HepG2 (cell line): Measurements from ENCODE around the gene UGT1A7. TPM values are rescaled to one million over a fixed set of nuclear protein-coding genes. Genes with fewer than 3 reads are reported as not detected.
A peak's percentile ranks its signal among the peaks of the same experiment; 100 is the strongest.

ENCODE experiments used
- ATF7 ChIP-seq, 2 experiments: fragments of 450-650 bp in 1 of 2; sonication (generic) in 1 of 2; formaldehyde crosslinking in 1 of 2; IDR thresholded peaks; 2 replicates each; pipeline versions ENCODE4 v1.4.0 to v1.6.1; 2016 to 2020; ENCODE audit warnings: antibody characterized with exemption in 1 of 2, mild to moderate bottlenecking in 1 of 2, missing genetic modification reagents in 1 of 2
- BCL6 ChIP-seq: IDR thresholded peaks from 2 replicates; pipeline ENCODE4 v1.6.1; 2016; ENCODE audit warnings: missing genetic modification reagents, missing compliant biosample characterization
- EED ChIP-seq: sonication (generic); formaldehyde crosslinking; IDR thresholded peaks from 2 replicates; pipeline ENCODE4 v1.5.0; 2020; ENCODE audit warnings: mild to moderate bottlenecking, missing genetic modification reagents
- GZF1 ChIP-seq: sonication (generic); formaldehyde crosslinking; IDR thresholded peaks from 2 replicates; pipeline ENCODE4 v1.5.1; 2020; ENCODE audit warnings: mild to moderate bottlenecking, missing genetic modification reagents
- KMT2B ChIP-seq: IDR thresholded peaks from 2 replicates; pipeline ENCODE4 v1.6.1; 2016; ENCODE audit warnings: missing genetic modification reagents, missing compliant biosample characterization
- PAWR ChIP-seq: sonication (generic); formaldehyde crosslinking; IDR thresholded peaks from 2 replicates; pipeline ENCODE4 v1.4.0; 2020; ENCODE audit warnings: missing genetic modification reagents, mild to moderate bottlenecking, borderline replicate concordance
- RELA ChIP-seq: sonication (generic); formaldehyde crosslinking; IDR thresholded peaks from 2 replicates; pipeline ENCODE4 v1.4.0; 2020; ENCODE audit warnings: missing genetic modification reagents
- SRF ChIP-seq: IDR thresholded peaks from 2 replicates; pipeline ENCODE4 v1.6.1; 2011; ENCODE audit warnings: mild to moderate bottlenecking, low read depth, low read length, moderate library complexity
- ZBTB21 ChIP-seq: sonication (generic); formaldehyde crosslinking; IDR thresholded peaks from 2 replicates; pipeline ENCODE4 v1.4.0; 2020; ENCODE audit warnings: missing genetic modification reagents
- ZFX ChIP-seq: sonication (generic); formaldehyde crosslinking; IDR thresholded peaks from 2 replicates; pipeline ENCODE4 v1.4.0; 2020; ENCODE audit warnings: mild to moderate bottlenecking, low read depth, missing genetic modification reagents, moderate library complexity
- ZNF101 ChIP-seq: sonication (generic); formaldehyde crosslinking; IDR thresholded peaks from 2 replicates; pipeline ENCODE4 v1.4.0; 2020; ENCODE audit warnings: mild to moderate bottlenecking, low read depth, missing genetic modification reagents, borderline replicate concordance
- ZNF20 ChIP-seq: sonication (generic); formaldehyde crosslinking; IDR thresholded peaks from 2 replicates; pipeline ENCODE4 v1.4.0; 2020; ENCODE audit warnings: mild to moderate bottlenecking, moderate library complexity, missing genetic modification reagents
- ZNF484 ChIP-seq: sonication (generic); formaldehyde crosslinking; IDR thresholded peaks from 2 replicates; pipeline ENCODE4 v1.5.1; 2020; ENCODE audit warnings: mild to moderate bottlenecking, low read depth, missing genetic modification reagents, borderline replicate concordance
- polyA plus RNA-seq, 8 experiments: library from polyadenylated mRNA; depleted of rRNA in 3 of 8; stranded (reverse) in 7 of 8; unstranded in 1 of 8; fragments of >200 nt; fragmentation: Illumina TruSeq in 4 of 8; extraction: Trizol in 4 of 8; gene quantifications; 2 replicates each; pipeline versions ENCODE4 v1.2.1 to v1.2.3, GENCODE V29; 2011 to 2016; ENCODE audit warnings: low read depth in 4 of 8, missing spikeins in 1 of 8, mixed read lengths in 1 of 8; ENCODE audit not compliant: insufficient read depth in 1 of 8
- total RNA-seq, 5 experiments: library from RNA; depleted of rRNA; stranded (reverse); fragments of >200 nt; fragmentation: Illumina TruSeq; extraction: Trizol; gene quantifications; 2 replicates each; pipeline ENCODE4 v1.2.3, GENCODE V29; 2016; ENCODE audit warnings: low read depth in 1 of 5
- TF ChIP-seq, protein P1 (sequence below): sonication (generic); formaldehyde crosslinking; IDR thresholded peaks from 2 replicates; pipeline ENCODE4 v1.4.0; 2020; ENCODE audit warnings: low read depth, mild to moderate bottlenecking, missing genetic modification reagents
- TF ChIP-seq, protein P2 (sequence below): sonication (generic); formaldehyde crosslinking; IDR thresholded peaks from 2 replicates; pipeline ENCODE4 v1.4.0; 2020; ENCODE audit warnings: low read depth, missing genetic modification reagents
- TF ChIP-seq, protein P3 (sequence below): sonication (generic); formaldehyde crosslinking; IDR thresholded peaks from 2 replicates; pipeline ENCODE4 v1.4.0; 2020; ENCODE audit warnings: low read depth, mild to moderate bottlenecking, missing genetic modification reagents
- TF ChIP-seq, protein P4 (sequence below): sonication (generic); formaldehyde crosslinking; conservative IDR thresholded peaks from 2 replicates; pipeline ENCODE4 v1.8.1; 2023; ENCODE audit warnings: missing genetic modification reagents

The UGT1A7 gene
- total and polyA plus RNA-seq, 2 of the 13 experiments (the other 11 are each of a cell fraction or from before 2014, with no cell fraction given) = not detected

DNA sequence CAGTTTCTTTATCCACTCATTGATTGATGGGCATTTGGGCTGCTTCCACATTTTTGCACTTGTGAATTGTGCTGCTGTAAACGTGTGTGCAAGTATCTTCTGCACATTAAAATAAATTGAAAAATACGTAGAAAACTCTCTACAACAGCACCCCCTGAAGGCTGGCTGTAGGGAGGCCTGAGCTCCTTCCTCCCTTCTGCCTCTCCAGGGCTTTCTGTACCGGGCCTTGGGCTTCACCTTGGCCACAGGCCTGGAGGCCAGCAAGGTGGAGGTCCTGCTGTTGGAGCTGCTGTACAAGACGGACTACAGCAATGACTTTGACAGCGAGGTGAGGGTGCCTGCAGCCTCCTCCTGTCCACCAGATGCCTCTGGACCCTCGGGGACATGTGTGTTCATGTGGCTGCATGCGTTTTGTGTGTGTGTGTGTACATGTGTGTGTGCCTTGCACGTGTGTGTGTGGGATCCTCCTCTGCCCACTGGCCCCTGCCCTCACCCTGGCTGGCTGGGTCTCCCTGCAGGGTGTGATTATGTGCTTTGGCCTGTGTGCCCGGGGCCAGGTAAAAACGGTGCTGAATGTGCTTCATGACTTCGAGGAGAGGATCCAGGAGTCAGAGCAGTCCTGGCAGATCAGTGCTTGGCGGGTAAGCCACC lies 125.6 kb downstream of the UGT1A7 start (continued):
- TF ChIP-seq, protein P1, sequence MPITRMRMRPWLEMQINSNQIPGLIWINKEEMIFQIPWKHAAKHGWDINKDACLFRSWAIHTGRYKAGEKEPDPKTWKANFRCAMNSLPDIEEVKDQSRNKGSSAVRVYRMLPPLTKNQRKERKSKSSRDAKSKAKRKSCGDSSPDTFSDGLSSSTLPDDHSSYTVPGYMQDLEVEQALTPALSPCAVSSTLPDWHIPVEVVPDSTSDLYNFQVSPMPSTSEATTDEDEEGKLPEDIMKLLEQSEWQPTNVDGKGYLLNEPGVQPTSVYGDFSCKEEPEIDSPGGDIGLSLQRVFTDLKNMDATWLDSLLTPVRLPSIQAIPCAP (CRISPR knock-in tag) = no peak
- TF ChIP-seq RELA = no peak
- TF ChIP-seq, protein P2, sequence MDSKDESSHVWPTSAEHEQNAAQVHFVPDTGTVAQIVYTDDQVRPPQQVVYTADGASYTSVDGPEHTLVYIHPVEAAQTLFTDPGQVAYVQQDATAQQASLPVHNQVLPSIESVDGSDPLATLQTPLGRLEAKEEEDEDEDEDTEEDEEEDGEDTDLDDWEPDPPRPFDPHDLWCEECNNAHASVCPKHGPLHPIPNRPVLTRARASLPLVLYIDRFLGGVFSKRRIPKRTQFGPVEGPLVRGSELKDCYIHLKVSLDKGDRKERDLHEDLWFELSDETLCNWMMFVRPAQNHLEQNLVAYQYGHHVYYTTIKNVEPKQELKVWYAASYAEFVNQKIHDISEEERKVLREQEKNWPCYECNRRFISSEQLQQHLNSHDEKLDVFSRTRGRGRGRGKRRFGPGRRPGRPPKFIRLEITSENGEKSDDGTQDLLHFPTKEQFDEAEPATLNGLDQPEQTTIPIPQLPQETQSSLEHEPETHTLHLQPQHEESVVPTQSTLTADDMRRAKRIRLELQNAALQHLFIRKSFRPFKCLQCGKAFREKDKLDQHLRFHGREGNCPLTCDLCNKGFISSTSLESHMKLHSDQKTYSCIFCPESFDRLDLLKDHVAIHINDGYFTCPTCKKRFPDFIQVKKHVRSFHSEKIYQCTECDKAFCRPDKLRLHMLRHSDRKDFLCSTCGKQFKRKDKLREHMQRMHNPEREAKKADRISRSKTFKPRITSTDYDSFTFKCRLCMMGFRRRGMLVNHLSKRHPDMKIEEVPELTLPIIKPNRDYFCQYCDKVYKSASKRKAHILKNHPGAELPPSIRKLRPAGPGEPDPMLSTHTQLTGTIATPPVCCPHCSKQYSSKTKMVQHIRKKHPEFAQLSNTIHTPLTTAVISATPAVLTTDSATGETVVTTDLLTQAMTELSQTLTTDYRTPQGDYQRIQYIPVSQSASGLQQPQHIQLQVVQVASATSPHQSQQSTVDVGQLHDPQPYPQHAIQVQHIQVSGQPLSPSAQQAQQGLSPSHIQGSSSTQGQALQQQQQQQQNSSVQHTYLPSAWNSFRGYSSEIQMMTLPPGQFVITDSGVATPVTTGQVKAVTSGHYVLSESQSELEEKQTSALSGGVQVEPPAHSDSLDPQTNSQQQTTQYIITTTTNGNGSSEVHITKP (CRISPR knock-in tag) = no peak
- TF ChIP-seq, protein P3, sequence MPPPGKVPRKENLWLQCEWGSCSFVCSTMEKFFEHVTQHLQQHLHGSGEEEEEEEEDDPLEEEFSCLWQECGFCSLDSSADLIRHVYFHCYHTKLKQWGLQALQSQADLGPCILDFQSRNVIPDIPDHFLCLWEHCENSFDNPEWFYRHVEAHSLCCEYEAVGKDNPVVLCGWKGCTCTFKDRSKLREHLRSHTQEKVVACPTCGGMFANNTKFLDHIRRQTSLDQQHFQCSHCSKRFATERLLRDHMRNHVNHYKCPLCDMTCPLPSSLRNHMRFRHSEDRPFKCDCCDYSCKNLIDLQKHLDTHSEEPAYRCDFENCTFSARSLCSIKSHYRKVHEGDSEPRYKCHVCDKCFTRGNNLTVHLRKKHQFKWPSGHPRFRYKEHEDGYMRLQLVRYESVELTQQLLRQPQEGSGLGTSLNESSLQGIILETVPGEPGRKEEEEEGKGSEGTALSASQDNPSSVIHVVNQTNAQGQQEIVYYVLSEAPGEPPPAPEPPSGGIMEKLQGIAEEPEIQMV (CRISPR knock-in tag) = no peak
- TF ChIP-seq KMT2B = no peak
- TF ChIP-seq GZF1 = no peak
- peak; percentile 31; the same call in 1 of the 2 replicates for TF ChIP-seq EED (CRISPR knock-in tag)
- no peak for TF ChIP-seq ZBTB21 (CRISPR knock-in tag)
- no peak for TF ChIP-seq ATF7 (IDR thresholded peaks at IDR 0.05)
- TF ChIP-seq ATF7 (CRISPR knock-in tag; IDR thresholded peaks at IDR 0.05) = no peak
- no peak for TF ChIP-seq ZNF20
- TF ChIP-seq ZNF101 (CRISPR knock-in tag) = no peak
- no peak for TF ChIP-seq ZNF484 (CRISPR knock-in tag)
- TF ChIP-seq, protein P4, sequence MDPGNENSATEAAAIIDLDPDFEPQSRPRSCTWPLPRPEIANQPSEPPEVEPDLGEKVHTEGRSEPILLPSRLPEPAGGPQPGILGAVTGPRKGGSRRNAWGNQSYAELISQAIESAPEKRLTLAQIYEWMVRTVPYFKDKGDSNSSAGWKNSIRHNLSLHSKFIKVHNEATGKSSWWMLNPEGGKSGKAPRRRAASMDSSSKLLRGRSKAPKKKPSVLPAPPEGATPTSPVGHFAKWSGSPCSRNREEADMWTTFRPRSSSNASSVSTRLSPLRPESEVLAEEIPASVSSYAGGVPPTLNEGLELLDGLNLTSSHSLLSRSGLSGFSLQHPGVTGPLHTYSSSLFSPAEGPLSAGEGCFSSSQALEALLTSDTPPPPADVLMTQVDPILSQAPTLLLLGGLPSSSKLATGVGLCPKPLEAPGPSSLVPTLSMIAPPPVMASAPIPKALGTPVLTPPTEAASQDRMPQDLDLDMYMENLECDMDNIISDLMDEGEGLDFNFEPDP = no peak
- no peak for TF ChIP-seq PAWR (CRISPR knock-in tag)
- TF ChIP-seq SRF = no peak
- TF ChIP-seq BCL6 (CRISPR knock-in tag) = no peak
- TF ChIP-seq ZFX (CRISPR knock-in tag) = no peak
